ENCODE results near the gene POC1A. TPM values are rescaled to one million over a fixed set of nuclear protein-coding genes. Genes with fewer than 3 reads are reported as not detected.
"Not testable (repeated sequence)": the region's sequence is repeated elsewhere in the genome, so short reads cannot be mapped to it uniquely, and the experiment has no call there.

Gene POC1A
- polyA plus RNA-seq, 1 donor from 2014 or later, result 1.3 TPM

DNA sequence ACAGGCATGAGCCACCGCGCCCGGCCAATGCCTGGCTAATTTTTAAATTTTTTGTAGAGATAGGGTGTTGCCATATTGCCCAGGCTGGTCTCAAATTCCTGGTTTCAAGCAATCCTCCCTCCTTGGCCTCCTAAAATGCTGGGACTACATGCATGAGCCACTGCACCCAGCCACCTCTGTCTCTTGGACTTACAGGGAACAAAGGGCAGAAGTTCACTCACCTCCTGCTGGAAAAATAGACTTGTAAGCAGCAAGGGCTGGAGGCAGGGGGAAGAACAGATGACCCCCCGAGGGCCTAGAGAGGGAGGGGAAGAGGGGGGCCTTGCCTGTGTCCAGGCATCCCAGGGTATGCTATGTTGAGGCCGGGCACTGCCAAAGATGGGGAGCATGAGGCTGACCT lies 120.0 kb downstream of the POC1A start:
- Histone ChIP-seq H3K9me2 (ENCODE audit: insufficient read depth, low read length) (no peaks in the 10 kb centered on the region), H3K9ac (ENCODE audit: low read length) (no peak overlapping the region), H3K9me3 (ENCODE audit: low read length) (no peaks in the 10 kb centered on the region), H3K27me3 (ENCODE audit: insufficient read depth, low read depth, low read length) (no peaks in the 10 kb centered on the region), H3K4me2 (ENCODE audit: low read length) (no peak overlapping the region), H3K27ac (ENCODE audit: low read length) (no peak overlapping the region), H3K4me3 (ENCODE audit: low read length) (no peak overlapping the region), H3K79me2 (replicated peaks; ENCODE audit: insufficient read depth, low read length) (no peaks in the 10 kb centered on the region), H4K20me1 (ENCODE audit: insufficient read depth) (no peaks in the 10 kb centered on the region), H2AFZ (ENCODE audit: low read depth, low read length) (no peak overlapping the region), H3F3A (ENCODE audit: insufficient read depth, low read length, poor library complexity, severe bottlenecking) (no peaks in the 10 kb centered on the region), H3K36me3 (ENCODE audit: insufficient read depth, low read length) (no peaks in the 10 kb centered on the region)
- TF ChIP-seq, protein P1, sequence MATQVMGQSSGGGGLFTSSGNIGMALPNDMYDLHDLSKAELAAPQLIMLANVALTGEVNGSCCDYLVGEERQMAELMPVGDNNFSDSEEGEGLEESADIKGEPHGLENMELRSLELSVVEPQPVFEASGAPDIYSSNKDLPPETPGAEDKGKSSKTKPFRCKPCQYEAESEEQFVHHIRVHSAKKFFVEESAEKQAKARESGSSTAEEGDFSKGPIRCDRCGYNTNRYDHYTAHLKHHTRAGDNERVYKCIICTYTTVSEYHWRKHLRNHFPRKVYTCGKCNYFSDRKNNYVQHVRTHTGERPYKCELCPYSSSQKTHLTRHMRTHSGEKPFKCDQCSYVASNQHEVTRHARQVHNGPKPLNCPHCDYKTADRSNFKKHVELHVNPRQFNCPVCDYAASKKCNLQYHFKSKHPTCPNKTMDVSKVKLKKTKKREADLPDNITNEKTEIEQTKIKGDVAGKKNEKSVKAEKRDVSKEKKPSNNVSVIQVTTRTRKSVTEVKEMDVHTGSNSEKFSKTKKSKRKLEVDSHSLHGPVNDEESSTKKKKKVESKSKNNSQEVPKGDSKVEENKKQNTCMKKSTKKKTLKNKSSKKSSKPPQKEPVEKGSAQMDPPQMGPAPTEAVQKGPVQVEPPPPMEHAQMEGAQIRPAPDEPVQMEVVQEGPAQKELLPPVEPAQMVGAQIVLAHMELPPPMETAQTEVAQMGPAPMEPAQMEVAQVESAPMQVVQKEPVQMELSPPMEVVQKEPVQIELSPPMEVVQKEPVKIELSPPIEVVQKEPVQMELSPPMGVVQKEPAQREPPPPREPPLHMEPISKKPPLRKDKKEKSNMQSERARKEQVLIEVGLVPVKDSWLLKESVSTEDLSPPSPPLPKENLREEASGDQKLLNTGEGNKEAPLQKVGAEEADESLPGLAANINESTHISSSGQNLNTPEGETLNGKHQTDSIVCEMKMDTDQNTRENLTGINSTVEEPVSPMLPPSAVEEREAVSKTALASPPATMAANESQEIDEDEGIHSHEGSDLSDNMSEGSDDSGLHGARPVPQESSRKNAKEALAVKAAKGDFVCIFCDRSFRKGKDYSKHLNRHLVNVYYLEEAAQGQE (IDR thresholded peaks at IDR 0.05; ENCODE audit: borderline replicate concordance), result no peak
- TF ChIP-seq, protein P2, sequence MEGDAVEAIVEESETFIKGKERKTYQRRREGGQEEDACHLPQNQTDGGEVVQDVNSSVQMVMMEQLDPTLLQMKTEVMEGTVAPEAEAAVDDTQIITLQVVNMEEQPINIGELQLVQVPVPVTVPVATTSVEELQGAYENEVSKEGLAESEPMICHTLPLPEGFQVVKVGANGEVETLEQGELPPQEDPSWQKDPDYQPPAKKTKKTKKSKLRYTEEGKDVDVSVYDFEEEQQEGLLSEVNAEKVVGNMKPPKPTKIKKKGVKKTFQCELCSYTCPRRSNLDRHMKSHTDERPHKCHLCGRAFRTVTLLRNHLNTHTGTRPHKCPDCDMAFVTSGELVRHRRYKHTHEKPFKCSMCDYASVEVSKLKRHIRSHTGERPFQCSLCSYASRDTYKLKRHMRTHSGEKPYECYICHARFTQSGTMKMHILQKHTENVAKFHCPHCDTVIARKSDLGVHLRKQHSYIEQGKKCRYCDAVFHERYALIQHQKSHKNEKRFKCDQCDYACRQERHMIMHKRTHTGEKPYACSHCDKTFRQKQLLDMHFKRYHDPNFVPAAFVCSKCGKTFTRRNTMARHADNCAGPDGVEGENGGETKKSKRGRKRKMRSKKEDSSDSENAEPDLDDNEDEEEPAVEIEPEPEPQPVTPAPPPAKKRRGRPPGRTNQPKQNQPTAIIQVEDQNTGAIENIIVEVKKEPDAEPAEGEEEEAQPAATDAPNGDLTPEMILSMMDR (IDR thresholded peaks at IDR 0.05; ENCODE audit: poor library complexity, severe bottlenecking), result no peak
- TF ChIP-seq RAD21 (conservative IDR thresholded peaks at IDR 0.05) (no peak), EZH2 (IDR thresholded peaks at IDR 0.05; ENCODE audit: borderline replicate concordance, insufficient read depth, low read length, poor library complexity, severe bottlenecking) (no peak), POLR2AphosphoS5 (IDR thresholded peaks at IDR 0.05) (no peak), SMC3 (conservative IDR thresholded peaks at IDR 0.05; ENCODE audit: poor library complexity) (no peak), EP300 (conservative IDR thresholded peaks at IDR 0.05; ENCODE audit: poor library complexity, severe bottlenecking) (no peak), TAF1 (IDR thresholded peaks at IDR 0.05; ENCODE audit: low read depth) (no peak), MXI1 (conservative IDR thresholded peaks at IDR 0.05; ENCODE audit: poor library complexity, severe bottlenecking) (no peak)

DNA sequence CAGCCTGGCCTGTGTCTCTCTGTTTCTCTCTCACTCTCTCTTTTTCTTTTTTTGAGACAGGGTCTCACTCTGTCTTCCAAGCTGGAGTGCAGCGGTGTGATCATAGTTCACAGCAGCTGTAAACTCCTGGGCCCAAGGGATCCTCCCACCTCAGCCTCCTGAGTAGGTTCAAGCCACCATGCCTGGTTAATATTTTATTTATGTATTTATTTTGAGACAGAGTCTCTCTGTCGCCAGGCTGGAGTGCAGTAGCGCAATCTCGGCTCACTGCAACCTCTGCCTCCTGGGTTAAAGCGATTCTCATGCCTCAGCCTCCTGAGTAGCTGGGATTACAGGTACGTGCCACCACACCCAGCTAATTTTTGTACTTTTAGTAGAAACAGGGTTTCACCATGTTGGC lies 120.5 kb downstream of the POC1A start:
- not testable (repeated sequence) for H3K4me2 ChIP-seq (ENCODE audit: low read length); H4K20me1 ChIP-seq (ENCODE audit: insufficient read depth); H3K9me2 ChIP-seq (ENCODE audit: insufficient read depth, low read length); H3F3A ChIP-seq (ENCODE audit: insufficient read depth, low read length, poor library complexity, severe bottlenecking); H3K27ac ChIP-seq (ENCODE audit: low read length); H3K27me3 ChIP-seq (ENCODE audit: insufficient read depth, low read depth, low read length); H3K9ac ChIP-seq (ENCODE audit: low read length); H3K4me3 ChIP-seq (ENCODE audit: low read length); H3K36me3 ChIP-seq (ENCODE audit: insufficient read depth, low read length); H3K9me3 ChIP-seq (ENCODE audit: low read length); H2AFZ ChIP-seq (ENCODE audit: low read depth, low read length); H3K79me2 ChIP-seq (replicated peaks; ENCODE audit: insufficient read depth, low read length)

Data from neural cell (in vitro differentiated cells).